ENCODE data around the gene RNF181. TPM values are rescaled to one million over a fixed set of nuclear protein-coding genes. Genes with fewer than 3 reads are reported as not detected.

Gene RNF181
- total RNA-seq, 2 donors from 2014 or later: 78.8 to 84.2 TPM

- intact Hi-C loops (cut with DNase I, micrococcal nuclease): no loop called here
- ATAC-seq (no peak), DNase-seq (no peak)
These were observed 31.4 kb upstream of the RNF181 start for GRCh38 chr2:85564144-85564563.

- ATAC-seq (no peak), DNase-seq (no peak)
- intact Hi-C loops (cut with DNase I, micrococcal nuclease): no loop called here
These were observed 29.3 kb upstream of the RNF181 start for GRCh38 chr2:85566265-85566664.

GRCh38 chr2:85575739-85576138 is 19.8 kb upstream of the RNF181 start:
- no peak for DNase-seq
- ATAC-seq: no peak
- intact Hi-C loops (cut with DNase I, micrococcal nuclease): no loop called here

GRCh38 chr2:85577063-85577385 is 18.5 kb upstream of the RNF181 start:
- intact Hi-C loops (cut with DNase I, micrococcal nuclease): no loop called here
- DNase-seq: no peak
- ATAC-seq: peak; percentile 1

GRCh38 chr2:85577386-85578242 is 17.9 kb upstream of the RNF181 start, which contains the start of gene VAMP8:
VAMP8 (plus strand) TSS chr2:85577586; CDS start chr2:85577647, 61 bp downstream.
- ATAC-seq (peak; percentile 95), DNase-seq (peak; percentile 92 to 93)
- intact Hi-C loops (cut with DNase I, micrococcal nuclease): no loop called here

- ATAC-seq (peak; percentile 54), DNase-seq (peak; percentile 63 to 64)
- intact Hi-C loops (cut with DNase I, micrococcal nuclease): no loop called here
These were observed 17.0 kb upstream of the RNF181 start for GRCh38 chr2:85578243-85579180.

- DNase-seq (no peak), ATAC-seq (no peak)
- intact Hi-C loops (cut with DNase I, micrococcal nuclease): no loop called here
These were observed 16.1 kb upstream of the RNF181 start for GRCh38 chr2:85579266-85579935.

GRCh38 chr2:85580206-85580605 is 15.3 kb upstream of the RNF181 start:
- intact Hi-C loops (cut with DNase I, micrococcal nuclease): no loop called here
- ATAC-seq (no peak), DNase-seq (no peak)

GRCh38 chr2:85582492-85582891 is 13.1 kb upstream of the RNF181 start:
- ATAC-seq (no peak), DNase-seq (no peak)
- intact Hi-C loops (cut with DNase I, micrococcal nuclease): no loop called here

- DNase-seq: no peak
- ATAC-seq: no peak
- intact Hi-C loops (cut with DNase I, micrococcal nuclease): no loop called here
These were observed 11.7 kb upstream of the RNF181 start for GRCh38 chr2:85583667-85584353.

GRCh38 chr2:85584354-85584856 is 11.1 kb upstream of the RNF181 start, which contains the start of gene VAMP5:
VAMP5 (plus strand) TSS chr2:85584431; CDS start chr2:85584491, 60 bp downstream.
- intact Hi-C loops (cut with DNase I, micrococcal nuclease): no loop called here
- peak; percentile 48 for ATAC-seq
- peak; percentile 47 to 53 for DNase-seq

- peak in 1 of 2 donors; percentile 82 for DNase-seq
- ATAC-seq: peak; percentile 85
- intact Hi-C loops (cut with DNase I, micrococcal nuclease): no loop called here
These were observed 10.4 kb upstream of the RNF181 start for GRCh38 chr2:85584857-85585780.

- intact Hi-C loops (cut with DNase I, micrococcal nuclease): no loop called here
- ATAC-seq (peak; percentile 21), DNase-seq (no peak)
These were observed 9.8 kb upstream of the RNF181 start for GRCh38 chr2:85585781-85586105.

- ATAC-seq (no peak), DNase-seq (no peak)
- intact Hi-C loops (cut with DNase I, micrococcal nuclease): no loop called here
These were observed 7.3 kb upstream of the RNF181 start for GRCh38 chr2:85588236-85588635.

GRCh38 chr2:85588645-85589044 is 6.9 kb upstream of the RNF181 start:
- ATAC-seq: no peak

GRCh38 chr2:85589181-85589580 is 6.4 kb upstream of the RNF181 start:
- DNase-seq (no peak), ATAC-seq (no peak)
- intact Hi-C loops (cut with DNase I, micrococcal nuclease): no loop called here

More at GRCh38 chr2:85588645-85589044, 6.9 kb upstream of the RNF181 start:
- no peak for DNase-seq
- intact Hi-C loops (cut with DNase I, micrococcal nuclease): no loop called here

- intact Hi-C loops (cut with DNase I, micrococcal nuclease): no loop called here
- ATAC-seq (no peak), DNase-seq (no peak)
These were observed 5.4 kb upstream of the RNF181 start for GRCh38 chr2:85589982-85590791.

Measured in left colon (tissue), 2 donors.